ENCODE results near the gene GSX1.

DNA sequence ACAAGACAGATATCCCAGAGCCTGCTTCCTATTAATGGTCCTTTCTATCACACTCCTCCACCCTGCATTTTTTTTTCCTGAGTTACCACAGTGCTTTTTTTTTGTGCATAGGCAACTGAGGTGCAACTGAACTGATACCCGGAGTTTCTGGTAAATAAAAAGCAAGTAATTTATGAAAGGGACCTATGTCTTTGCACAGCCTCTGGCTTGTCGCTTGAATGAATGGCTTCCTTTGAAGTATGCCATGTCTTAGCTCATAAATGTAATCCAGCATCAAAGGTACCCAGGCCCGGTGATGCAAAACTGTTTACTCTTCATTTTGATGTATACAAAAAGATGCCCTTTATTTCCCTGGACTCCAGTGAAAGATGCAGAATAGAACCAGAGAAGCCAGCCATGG is 31.8 kb downstream of the GSX1 start:
- TF ChIP-seq EZH2 (IDR thresholded peaks at IDR 0.05; ENCODE audit: borderline replicate concordance, insufficient read depth, low read length, poor library complexity, severe bottlenecking) (no peak), POLR2AphosphoS5 (IDR thresholded peaks at IDR 0.05) (no peak), RAD21 (conservative IDR thresholded peaks at IDR 0.05) (no peak), EP300 (conservative IDR thresholded peaks at IDR 0.05; ENCODE audit: poor library complexity, severe bottlenecking) (no peak), MXI1 (conservative IDR thresholded peaks at IDR 0.05; ENCODE audit: poor library complexity, severe bottlenecking) (no peak)
- TF ChIP-seq, protein P1, sequence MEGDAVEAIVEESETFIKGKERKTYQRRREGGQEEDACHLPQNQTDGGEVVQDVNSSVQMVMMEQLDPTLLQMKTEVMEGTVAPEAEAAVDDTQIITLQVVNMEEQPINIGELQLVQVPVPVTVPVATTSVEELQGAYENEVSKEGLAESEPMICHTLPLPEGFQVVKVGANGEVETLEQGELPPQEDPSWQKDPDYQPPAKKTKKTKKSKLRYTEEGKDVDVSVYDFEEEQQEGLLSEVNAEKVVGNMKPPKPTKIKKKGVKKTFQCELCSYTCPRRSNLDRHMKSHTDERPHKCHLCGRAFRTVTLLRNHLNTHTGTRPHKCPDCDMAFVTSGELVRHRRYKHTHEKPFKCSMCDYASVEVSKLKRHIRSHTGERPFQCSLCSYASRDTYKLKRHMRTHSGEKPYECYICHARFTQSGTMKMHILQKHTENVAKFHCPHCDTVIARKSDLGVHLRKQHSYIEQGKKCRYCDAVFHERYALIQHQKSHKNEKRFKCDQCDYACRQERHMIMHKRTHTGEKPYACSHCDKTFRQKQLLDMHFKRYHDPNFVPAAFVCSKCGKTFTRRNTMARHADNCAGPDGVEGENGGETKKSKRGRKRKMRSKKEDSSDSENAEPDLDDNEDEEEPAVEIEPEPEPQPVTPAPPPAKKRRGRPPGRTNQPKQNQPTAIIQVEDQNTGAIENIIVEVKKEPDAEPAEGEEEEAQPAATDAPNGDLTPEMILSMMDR (IDR thresholded peaks at IDR 0.05; ENCODE audit: poor library complexity, severe bottlenecking), result no peak
- TF ChIP-seq, protein P2, sequence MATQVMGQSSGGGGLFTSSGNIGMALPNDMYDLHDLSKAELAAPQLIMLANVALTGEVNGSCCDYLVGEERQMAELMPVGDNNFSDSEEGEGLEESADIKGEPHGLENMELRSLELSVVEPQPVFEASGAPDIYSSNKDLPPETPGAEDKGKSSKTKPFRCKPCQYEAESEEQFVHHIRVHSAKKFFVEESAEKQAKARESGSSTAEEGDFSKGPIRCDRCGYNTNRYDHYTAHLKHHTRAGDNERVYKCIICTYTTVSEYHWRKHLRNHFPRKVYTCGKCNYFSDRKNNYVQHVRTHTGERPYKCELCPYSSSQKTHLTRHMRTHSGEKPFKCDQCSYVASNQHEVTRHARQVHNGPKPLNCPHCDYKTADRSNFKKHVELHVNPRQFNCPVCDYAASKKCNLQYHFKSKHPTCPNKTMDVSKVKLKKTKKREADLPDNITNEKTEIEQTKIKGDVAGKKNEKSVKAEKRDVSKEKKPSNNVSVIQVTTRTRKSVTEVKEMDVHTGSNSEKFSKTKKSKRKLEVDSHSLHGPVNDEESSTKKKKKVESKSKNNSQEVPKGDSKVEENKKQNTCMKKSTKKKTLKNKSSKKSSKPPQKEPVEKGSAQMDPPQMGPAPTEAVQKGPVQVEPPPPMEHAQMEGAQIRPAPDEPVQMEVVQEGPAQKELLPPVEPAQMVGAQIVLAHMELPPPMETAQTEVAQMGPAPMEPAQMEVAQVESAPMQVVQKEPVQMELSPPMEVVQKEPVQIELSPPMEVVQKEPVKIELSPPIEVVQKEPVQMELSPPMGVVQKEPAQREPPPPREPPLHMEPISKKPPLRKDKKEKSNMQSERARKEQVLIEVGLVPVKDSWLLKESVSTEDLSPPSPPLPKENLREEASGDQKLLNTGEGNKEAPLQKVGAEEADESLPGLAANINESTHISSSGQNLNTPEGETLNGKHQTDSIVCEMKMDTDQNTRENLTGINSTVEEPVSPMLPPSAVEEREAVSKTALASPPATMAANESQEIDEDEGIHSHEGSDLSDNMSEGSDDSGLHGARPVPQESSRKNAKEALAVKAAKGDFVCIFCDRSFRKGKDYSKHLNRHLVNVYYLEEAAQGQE (IDR thresholded peaks at IDR 0.05; ENCODE audit: borderline replicate concordance), result no peak

Measured in neural cell (in vitro differentiated cells).